Measurements from ENCODE around the gene MYL2.

The MYL2 gene

DNA sequence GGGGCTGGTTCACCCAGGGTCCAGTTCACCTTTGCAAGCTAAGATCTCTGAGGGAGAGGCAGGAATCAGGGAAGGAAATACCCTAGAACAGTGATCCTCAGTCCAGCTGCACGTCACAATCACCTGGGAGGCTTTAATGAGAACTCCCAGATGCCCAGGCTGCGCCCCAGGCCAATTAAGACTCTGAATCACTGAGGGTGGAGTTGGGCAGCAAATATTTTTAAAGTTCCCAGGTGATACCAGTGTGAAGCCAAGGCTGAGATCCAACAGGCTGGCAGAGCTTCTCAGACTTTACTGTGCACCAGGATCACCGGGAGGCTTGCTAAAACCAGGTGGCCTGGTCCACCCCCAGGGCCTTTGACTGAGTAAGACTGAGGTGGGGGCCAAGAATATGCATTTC is 23.8 kb downstream of the MYL2 start:
- no peak for DNase-seq (ENCODE audit: low read depth)

DNA sequence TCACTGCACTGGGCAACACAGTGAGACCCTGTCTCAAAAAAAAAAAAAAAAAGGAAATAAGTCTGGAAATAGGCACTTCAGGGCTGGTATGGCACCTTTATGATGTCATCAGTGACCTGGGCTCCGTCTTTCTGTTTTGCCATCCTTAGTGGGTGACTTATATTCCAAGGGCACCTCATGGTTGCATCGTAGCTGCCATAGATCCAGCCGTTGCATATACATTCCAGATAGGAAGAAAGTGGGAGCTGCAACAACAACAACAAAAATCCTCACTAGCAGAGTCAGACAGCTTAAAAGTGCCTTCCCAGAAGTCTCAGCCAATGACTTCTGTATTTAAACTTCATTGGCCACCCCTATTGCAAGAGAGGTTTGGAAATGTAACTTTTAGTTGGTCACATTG is 26.4 kb downstream of the MYL2 start:
- no peak for DNase-seq (ENCODE audit: low read depth)

DNA sequence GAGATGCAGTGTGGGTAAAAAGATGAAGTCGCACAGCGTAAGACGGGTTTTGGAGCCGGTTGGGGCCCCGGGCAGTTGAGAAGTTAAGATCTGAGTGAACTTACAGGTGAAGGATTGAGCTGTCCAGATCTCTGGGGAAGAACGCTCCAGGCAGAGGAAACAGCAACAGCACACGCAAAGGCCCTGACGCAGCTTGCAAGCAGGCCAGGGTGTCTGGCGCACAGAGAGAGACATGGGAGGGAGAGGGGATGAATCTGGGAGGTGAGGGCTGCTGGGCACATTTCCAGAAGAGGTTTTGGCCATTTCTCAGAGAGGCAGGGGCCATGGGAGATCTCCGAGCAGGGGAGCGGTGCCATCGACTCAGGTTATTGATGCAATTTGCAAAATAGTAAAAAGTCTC is 31.0 kb downstream of the MYL2 start:
- no peak for DNase-seq (ENCODE audit: low read depth)

DNA sequence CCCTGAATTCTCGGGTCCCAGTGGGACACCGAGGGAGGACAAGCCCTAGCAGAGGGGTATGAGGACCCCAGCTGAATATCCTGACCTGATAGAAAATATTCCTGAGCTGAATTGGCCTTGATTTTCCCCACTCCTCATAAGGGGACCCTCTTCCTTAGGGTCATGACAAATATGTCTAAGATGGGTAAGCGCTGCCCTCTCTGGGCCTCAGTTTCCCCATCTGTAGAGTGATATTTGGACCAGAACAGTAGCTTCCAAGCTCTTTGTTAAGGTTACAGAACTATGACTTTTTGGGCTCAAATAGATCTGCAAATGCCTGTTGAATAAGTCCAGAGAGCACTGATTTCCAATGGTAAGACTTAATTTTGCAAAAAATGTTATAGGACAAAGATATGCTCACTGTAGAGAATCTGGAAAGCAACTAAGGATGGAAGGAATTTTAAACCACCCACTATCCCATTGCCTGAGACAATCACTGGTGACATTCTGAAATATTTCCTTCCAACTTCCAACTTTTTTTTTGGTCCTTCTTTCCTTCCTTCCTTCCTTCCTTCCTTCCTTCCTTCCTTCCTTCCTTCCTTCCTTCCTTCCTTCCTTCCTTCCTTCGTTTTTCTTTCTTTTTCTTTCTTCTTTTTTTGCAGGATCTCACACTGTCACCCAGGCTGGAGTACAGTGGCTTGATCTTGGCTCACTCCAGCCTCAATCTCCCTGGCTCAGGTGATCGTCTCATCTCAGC is 32.0 kb downstream of the MYL2 start:
- DNase-seq (ENCODE audit: low read depth) = no peak

DNA sequence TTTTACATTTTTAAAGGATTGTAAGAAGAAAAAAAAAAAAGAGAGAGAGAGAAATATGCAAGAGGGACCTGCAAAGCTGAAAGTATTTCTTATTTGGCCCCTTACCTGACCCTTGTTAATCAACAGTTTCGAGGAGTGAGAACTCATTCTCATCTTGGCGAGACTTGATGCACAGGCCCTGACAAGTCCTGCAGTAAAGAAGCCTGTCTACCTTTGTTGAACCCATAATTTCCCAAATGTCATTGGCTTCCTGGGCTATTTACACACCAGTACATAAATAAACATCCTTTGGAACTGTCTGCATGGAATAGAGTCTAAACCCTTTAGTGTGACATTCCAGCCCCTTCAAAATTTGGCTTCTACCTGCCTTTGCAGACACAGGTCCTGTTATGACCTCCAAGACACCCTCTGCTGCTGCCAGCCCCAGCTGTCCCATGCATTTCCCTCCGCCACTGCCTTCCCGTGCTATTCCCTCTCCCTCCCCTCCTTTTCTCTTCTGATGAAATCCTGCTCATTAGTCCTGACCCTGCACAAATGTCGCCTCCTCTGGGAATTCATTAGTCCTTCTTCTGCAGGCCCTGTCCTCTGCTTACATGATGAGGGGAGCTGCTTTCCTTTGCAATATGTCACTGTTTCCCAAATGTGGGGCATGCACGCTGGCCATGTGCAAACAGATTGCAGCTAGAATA is 35.1 kb downstream of the MYL2 start:
- DNase-seq (ENCODE audit: low read depth) = no peak

DNA sequence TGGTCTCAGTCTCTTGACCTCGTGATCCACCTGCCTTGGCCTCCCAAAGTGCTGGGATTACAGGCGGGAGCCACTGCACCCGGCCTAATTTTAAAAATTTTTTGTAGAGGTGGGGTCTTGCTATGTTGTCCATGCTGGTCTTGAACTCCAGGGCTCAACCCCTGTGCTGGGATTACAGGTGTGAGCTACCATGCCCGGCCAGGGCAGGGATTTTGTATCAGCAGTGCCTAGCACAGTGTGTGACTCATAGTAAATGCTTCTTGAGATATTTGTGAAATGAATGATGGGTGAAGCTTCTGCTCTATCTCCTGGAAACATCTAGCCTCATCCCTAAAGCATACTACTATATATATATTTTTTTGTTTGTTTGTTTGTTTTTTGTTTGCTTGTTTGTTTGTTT is 37.1 kb downstream of the MYL2 start:
- DNase-seq (ENCODE audit: low read depth) = no peak

DNA sequence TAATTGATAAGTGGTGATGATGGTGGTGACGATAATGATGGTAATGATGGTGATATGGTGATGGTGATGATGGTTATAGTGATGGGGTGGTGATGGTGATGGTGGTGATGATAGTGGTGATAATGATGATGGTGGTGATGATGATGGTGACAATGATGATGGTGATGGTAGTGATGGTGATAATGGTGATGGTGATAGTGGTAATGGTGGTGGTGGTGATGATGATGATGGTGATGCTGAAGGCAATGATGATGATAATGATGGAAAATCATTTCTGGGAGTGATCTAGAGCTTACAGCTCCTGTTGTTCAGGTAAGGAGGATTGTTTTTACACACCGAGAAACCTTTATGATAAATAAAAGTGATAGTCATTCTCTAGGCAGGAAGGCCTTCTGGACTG is 39.7 kb downstream of the MYL2 start:
- no peak for DNase-seq (ENCODE audit: low read depth)

DNA sequence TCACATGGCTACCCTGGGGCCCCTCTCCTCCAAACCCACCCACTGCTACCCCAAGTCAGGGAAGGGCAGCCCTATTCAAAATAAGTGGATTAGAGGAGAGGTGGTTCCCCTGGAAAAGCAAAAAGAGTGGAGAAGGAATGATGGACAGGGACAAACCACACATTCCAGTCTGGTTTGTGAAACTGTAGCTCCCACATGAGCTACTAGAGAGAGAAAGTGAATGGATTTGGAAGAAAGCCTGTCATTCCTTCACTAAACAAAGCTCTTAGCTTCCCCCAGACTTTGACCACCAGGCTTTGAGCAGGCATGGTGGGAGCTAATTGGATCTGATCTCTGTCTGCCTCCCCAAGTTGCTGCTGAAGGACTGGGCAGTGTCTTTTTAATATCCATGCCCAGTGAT is 45.6 kb downstream of the MYL2 start:
- no peak for DNase-seq (ENCODE audit: low read depth)

DNA sequence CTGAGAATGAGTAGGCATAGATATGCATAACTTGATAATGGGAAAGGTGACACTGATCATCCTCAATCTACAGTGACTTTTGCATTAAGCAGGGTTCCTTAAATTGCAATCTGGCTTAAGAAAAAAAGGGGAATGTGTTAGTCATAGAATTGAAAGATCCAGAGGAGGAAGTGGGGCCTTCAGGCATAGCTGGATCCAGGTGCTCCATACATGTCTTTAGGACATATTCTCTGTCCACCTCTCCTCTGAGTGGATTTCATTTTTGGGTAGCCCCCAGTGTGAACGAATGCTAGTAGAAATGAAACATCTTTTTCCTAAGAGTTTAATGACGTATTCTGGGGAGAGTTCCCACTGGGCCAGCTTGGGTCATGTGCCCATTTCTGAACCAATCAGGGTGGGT is 46.0 kb downstream of the MYL2 start:
- DNase-seq (ENCODE audit: low read depth) = no peak

DNA sequence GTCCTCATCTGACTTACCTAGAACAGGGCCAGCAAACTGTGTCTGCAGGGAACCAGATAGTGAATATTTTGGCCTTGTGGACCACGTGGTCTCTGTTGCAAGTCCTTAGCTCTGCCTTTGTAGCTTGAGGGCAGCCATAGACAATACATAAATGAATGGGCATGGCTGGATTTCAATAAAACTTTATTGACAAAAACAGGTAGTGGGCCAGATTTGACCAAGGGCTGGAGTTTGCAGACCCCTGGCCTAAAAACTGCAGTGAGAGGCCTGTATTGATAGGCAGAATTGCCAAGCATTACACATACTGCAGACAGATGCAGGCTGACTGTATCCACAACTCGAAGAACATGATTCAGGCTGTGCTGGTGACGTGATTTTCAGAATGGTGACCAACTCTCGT is 48.3 kb downstream of the MYL2 start:
- no peak for DNase-seq (ENCODE audit: low read depth)

DNA sequence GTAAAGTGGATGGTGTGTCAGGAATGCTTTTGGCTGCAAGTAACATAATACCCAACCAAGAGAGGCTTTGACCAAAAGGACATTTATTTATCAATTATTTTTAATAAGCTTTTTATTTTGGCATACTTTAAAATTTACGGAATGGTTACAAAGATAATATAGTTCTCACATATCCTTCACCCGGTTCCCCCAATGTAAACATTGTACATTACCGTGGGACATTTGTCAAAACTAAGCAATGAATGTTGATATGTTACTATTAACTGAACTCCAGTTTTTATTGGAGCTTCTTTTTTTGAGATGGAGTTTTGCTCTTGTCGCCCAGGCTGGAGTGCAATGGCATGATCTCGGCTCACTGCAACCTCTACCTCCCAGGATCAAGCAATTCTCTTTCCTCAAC is 50.6 kb downstream of the MYL2 start:
- no peak for DNase-seq (ENCODE audit: low read depth)

DNA sequence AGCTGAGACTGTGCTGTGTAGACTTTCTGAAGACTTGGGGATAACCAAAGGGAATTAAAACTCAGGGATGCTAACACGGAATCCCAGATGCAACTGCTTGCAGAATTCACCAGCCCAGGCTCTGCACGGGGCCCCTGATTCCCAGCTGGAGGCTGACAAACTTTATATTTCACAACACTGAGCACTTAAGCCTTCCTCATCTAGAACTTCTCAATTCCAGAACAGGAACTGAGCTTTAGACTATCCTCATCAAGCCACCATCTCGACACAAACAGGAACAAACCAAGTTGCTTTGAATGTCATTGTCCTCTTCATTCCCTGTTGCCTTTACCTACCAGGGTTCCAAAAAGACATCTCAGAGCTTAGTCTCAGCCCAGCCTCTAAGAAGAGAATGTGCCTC is 51.4 kb downstream of the MYL2 start:
- no peak for DNase-seq (ENCODE audit: low read depth)

DNA sequence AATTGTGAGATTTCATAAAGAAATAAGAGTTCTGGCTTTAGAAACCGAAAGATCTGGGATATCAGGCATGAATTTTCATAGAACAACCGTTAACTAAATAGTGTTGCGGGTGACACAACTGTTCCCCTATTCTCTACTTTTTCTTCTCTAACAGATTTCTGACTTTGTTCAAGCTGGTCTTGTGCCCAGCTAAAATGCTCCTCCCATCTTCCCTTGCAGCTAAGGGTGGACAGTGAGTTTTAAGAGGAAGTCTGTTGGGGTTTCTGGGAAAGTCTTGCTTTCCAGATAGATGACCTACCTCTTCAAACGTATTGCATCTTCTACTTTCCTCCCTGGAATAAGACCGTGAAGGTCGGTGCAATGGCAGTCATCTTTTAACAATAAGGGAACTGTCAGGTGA is 54.9 kb downstream of the MYL2 start:
- no peak for DNase-seq (ENCODE audit: low read depth)

DNA sequence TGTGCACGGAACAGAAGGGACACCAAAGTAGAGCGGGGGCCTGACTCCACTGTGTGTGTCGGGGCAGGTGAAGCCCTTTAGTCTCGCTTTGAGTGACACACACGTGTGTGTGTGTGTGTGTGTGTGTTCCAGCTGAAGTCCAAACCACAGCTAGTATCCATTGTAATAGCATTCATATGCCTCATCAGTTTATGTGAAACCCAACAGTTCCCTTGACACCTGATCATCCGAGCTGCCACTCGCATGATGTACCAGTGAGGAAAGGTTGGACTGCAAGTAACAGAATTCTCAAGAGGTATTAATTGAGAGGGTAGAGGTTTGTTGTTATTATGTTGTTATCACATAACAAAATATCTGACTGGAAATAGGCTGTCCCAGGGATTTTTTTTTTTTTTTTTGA is 57.2 kb downstream of the MYL2 start:
- DNase-seq (ENCODE audit: low read depth) = no peak

DNA sequence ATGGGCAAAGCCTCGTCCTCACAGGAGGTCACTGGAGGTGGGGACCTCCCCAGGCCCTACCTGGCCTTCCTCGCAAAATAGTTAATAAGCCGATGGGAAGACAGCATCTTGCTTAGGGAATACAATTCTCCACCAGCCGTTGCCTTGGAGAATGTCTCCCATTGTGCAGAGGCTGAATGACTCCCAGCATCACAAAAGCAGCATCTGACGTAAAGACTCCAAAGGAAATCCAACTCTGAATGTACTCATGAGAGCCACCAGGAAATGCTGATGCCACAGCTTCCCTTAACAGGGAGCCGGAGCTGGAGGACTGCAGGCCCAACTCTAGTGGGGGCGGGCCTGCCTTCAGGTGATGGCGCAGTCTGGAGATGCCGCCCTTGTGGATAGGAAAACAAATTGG is 58.0 kb downstream of the MYL2 start:
- DNase-seq (ENCODE audit: low read depth) = no peak

DNA sequence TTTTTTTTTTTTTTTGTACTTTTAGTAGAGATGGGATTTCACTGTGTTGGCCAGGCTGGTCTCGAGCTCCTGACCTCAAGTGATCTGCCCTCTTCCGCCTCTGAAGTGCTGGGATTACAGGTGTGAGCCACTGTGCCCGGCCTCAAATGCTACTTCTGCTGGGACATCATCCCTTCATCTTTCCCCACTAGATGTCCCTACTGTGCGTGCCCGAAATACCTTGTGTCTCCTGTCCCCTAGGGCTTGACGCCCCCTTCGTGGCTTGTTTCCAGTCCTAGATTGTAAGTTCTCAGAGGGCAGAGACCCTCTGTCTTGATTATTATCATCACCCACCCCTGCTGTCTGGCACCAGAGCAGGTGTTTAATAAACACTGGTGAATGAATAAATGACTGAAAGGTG is 58.6 kb downstream of the MYL2 start:
- DNase-seq (ENCODE audit: low read depth) = no peak
